PC-3 (cell line): Measurements from ENCODE around the gene ST6GALNAC4. TPM values are rescaled to one million over a fixed set of nuclear protein-coding genes. Genes with fewer than 3 reads are reported as not detected.

ENCODE experiments used
- ATAC-seq: fragments of 200-7000 bp; cut with Tn5 transposase; 2 replicates; pipeline ENCODE4 v1.9.1; 2020; ENCODE audit warnings: mild to moderate bottlenecking, moderate library complexity
- BruUV-seq: library from RNA; stranded (reverse); fragments of 400-500 nt; replicated peaks from 2 replicates; lab custom pipeline; 2021; lab: Mats Ljungman, UMichigan
- CTCF ChIA-PET: fragments of 300-600 bp; sonication (Branson Sonifier 250); formaldehyde crosslinking; loops from one replicate; lab custom pipeline; 2022; ENCODE audit warnings: antibody characterized with exemption; lab: Charles Lee
- POLR2A ChIA-PET: fragments of 300-600 bp; sonication (Branson Sonifier 250); formaldehyde crosslinking; loops from one replicate; lab custom pipeline; 2022; ENCODE audit warnings: antibody characterized with exemption; ENCODE audit not compliant: unreplicated experiment; lab: Charles Lee
- DNase-seq: peaks from one replicate; pipeline ENCODE4 v3.0.0-alpha.2; 2015
- H2AFZ ChIP-seq: fragments of 300-600 bp; sonication (generic); 2 replicates; pipeline ENCODE4 v1.6.0; 2016; ENCODE audit warnings: antibody characterized with exemption, low read length
- H3F3A ChIP-seq: fragments of 300-600 bp; sonication (generic); one replicate; pipeline ENCODE4 v1.6.0; 2017; ENCODE audit warnings: antibody characterized with exemption, low read length, control low read depth, mild to moderate bottlenecking; ENCODE audit not compliant: unreplicated experiment
- H3K27ac ChIP-seq: fragments of 300-600 bp; sonication (generic); 2 replicates; pipeline ENCODE4 v1.5.1; 2016; ENCODE audit warnings: mild to moderate bottlenecking, low read length
- H3K27me3 ChIP-seq: fragments of 300-600 bp; sonication (generic); 2 replicates; pipeline ENCODE4 v1.6.1; 2016; ENCODE audit warnings: low read length, mixed read lengths
- H3K36me3 ChIP-seq: fragments of 300-600 bp; sonication (generic); 2 replicates; pipeline ENCODE4 v1.6.1; 2016; ENCODE audit warnings: low read depth, mixed run types, low read length, mixed read lengths
- H3K4me1 ChIP-seq: fragments of 300-600 bp; sonication (generic); 2 replicates; pipeline ENCODE4 v1.5.1; 2016; ENCODE audit warnings: low read length; ENCODE audit not compliant: insufficient read depth
- H3K4me2 ChIP-seq: fragments of 300-600 bp; sonication (generic); 2 replicates; pipeline ENCODE4 v1.6.0; 2016; ENCODE audit warnings: low read length
- H3K4me3 ChIP-seq: fragments of 300-600 bp; sonication (generic); 2 replicates; pipeline ENCODE4 v1.5.1; 2016; ENCODE audit warnings: mild to moderate bottlenecking, low read length, mixed read lengths
- H3K79me2 ChIP-seq: fragments of 300-600 bp; sonication (generic); 2 replicates; pipeline ENCODE4 v1.6.1; 2017; ENCODE audit warnings: low read length, mixed read lengths
- H3K9ac ChIP-seq: fragments of 300-600 bp; sonication (generic); 2 replicates; pipeline ENCODE4 v1.6.0; 2016; ENCODE audit warnings: mild to moderate bottlenecking, low read length
- H3K9me2 ChIP-seq: fragments of 300-600 bp; sonication (generic); replicated peaks from 2 replicates; pipeline ENCODE4 v1.6.1; 2016; ENCODE audit warnings: mixed run types, low read length, mixed read lengths
- H3K9me3 ChIP-seq: fragments of 300-600 bp; sonication (generic); 2 replicates; pipeline ENCODE4 v1.6.1; 2016; ENCODE audit warnings: low read length, mixed read lengths
- H4K20me1 ChIP-seq: fragments of 300-600 bp; sonication (generic); 2 replicates; pipeline ENCODE4 v1.6.1; 2016; ENCODE audit warnings: low read length, mixed read lengths
- EZH2 ChIP-seq: fragments of 300-600 bp; sonication (generic); IDR thresholded peaks from one replicate; pipeline ENCODE4 v1.6.1; 2017; ENCODE audit warnings: antibody characterized with exemption, mild to moderate bottlenecking, low read length; ENCODE audit not compliant: unreplicated experiment
- EZH2phosphoT487 ChIP-seq: fragments of 300-600 bp; sonication (generic); IDR thresholded peaks from 2 replicates; pipeline ENCODE4 v1.6.1; 2018; ENCODE audit warnings: mild to moderate bottlenecking, antibody characterized with exemption, low read length, borderline replicate concordance
- intact Hi-C: fragments of 100-400 bp; cut with micrococcal nuclease; formaldehyde crosslinking; loops from 2 replicates; pipeline ENCODE4 v1.9.0; 2023
- total RNA-seq: library from RNA; depleted of rRNA; stranded (reverse); fragments of >200 nt; gene quantifications from 2 replicates; pipeline ENCODE4 v1.2.3, GENCODE V29; 2014
- TF ChIP-seq, protein P1 (sequence below): fragments of 300-600 bp; sonication (generic); conservative IDR thresholded peaks from 2 replicates; pipeline ENCODE4 v1.5.1; 2017; ENCODE audit warnings: antibody characterized with exemption, low read depth, mild to moderate bottlenecking, low read length

The ST6GALNAC4 gene
- total RNA-seq, 1 experiment from 2014 or later: 26.9 TPM

DNA sequence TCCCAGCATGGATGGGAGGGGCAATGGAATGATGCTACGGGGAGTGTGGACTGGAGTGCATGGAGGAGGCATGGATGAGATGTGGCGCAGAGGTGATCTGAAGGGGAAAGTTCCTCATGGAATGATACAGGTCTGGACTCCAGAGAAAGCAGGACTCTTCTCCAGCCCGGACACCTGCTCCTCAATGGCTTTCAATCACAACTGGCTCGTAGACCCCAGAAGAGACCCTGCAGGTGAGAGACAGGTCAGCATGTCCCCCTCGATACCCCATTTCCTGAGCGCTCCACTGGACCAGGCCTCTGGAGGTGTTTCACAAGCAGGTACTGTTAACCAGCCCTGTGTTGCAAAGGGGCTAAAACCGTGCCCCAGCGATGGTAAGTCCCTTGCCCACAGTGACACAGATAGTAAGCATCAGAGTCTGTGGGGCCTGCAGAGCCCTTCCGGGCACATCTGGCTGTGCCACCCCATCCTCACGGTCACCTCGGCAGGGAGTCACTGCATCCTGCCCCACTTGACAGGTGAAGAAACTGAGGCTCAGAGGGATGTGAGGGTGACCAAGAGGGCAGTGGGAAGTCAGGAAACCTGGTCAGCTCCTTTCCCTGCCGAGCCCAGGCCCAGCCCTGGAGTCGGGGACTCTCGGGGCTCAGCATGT is 26.3 kb upstream of the ST6GALNAC4 start:
- no peak for DNase-seq
- Histone ChIP-seq H2AFZ (no peak overlapping the region), H3K79me2 (no peaks in the 10 kb centered on the region), H3K4me1 (no peaks in the 10 kb centered on the region), H4K20me1 (no peaks in the 10 kb centered on the region), H3K27me3 (no peaks in the 10 kb centered on the region), H3K4me3 (no peak overlapping the region), H3K9ac (no peak overlapping the region), H3K4me2 (no peak overlapping the region), H3K36me3 (no peaks in the 10 kb centered on the region), H3K9me2 (no peaks in the 10 kb centered on the region), H3K9me3 (no peaks in the 10 kb centered on the region), H3K27ac (no peak overlapping the region), H3F3A (no peaks in the 10 kb centered on the region)
- no TSS peak for BruUV-seq
- intact Hi-C loops: loop anchor here (2.0 kb wide), 2 partner anchors 36 to 92 kb away; no protein-coding TSS in a partner anchor
- POLR2A ChIA-PET: interaction anchor here (0.5 kb wide), 1 partner anchor 167 kb away, joined by 21 read pairs; no protein-coding TSS in a partner anchor
- ATAC-seq: no peak
- CTCF ChIA-PET: interaction anchor here (0.5 to 1.7 kb wide), 3 partner anchors 37 to 92 kb away, joined by 3 to 13 read pairs (median 4); partner anchors contain the start of gene EEIG1
- TF ChIP-seq EZH2: no peak
- TF ChIP-seq EZH2phosphoT487: no peak
- TF ChIP-seq, protein P1, sequence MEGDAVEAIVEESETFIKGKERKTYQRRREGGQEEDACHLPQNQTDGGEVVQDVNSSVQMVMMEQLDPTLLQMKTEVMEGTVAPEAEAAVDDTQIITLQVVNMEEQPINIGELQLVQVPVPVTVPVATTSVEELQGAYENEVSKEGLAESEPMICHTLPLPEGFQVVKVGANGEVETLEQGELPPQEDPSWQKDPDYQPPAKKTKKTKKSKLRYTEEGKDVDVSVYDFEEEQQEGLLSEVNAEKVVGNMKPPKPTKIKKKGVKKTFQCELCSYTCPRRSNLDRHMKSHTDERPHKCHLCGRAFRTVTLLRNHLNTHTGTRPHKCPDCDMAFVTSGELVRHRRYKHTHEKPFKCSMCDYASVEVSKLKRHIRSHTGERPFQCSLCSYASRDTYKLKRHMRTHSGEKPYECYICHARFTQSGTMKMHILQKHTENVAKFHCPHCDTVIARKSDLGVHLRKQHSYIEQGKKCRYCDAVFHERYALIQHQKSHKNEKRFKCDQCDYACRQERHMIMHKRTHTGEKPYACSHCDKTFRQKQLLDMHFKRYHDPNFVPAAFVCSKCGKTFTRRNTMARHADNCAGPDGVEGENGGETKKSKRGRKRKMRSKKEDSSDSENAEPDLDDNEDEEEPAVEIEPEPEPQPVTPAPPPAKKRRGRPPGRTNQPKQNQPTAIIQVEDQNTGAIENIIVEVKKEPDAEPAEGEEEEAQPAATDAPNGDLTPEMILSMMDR: peak; percentile 1; the same call in 1 of the 2 replicates

GRCh38 chr9:127942216-127943010 is 25.6 kb upstream of the ST6GALNAC4 start:
- peak; percentile 51 for DNase-seq
- H3K4me3 ChIP-seq: no peak overlapping the region
- H3K4me2 ChIP-seq: no peak overlapping the region
- H3K27me3 ChIP-seq: no peaks in the 10 kb centered on the region
- H4K20me1 ChIP-seq: no peaks in the 10 kb centered on the region
- H3F3A ChIP-seq: no peaks in the 10 kb centered on the region
- no peak overlapping the region for H2AFZ ChIP-seq
- H3K9me3 ChIP-seq: no peaks in the 10 kb centered on the region
- no peak overlapping the region for H3K27ac ChIP-seq
- intact Hi-C loops: loop anchor here (2.0 kb wide), 2 partner anchors 36 to 92 kb away; no protein-coding TSS in a partner anchor
- peak; percentile 47; the same call in 1 of the 2 replicates for ATAC-seq
- no peaks in the 10 kb centered on the region for H3K9me2 ChIP-seq
- POLR2A ChIA-PET: no interaction called here
- H3K36me3 ChIP-seq: no peaks in the 10 kb centered on the region
- no peak for TF ChIP-seq EZH2
- TF ChIP-seq, protein P1: peak; percentile 82
- TF ChIP-seq EZH2phosphoT487: no peak
- no TSS peak for BruUV-seq
- H3K4me1 ChIP-seq: no peaks in the 10 kb centered on the region
- H3K9ac ChIP-seq: no peak overlapping the region
- CTCF ChIA-PET: interaction anchor here (0.5 to 1.0 kb wide), 3 partner anchors 38 to 93 kb away, joined by 3 to 4 read pairs (median 3); partner anchors contain the start of gene EEIG1
- H3K79me2 ChIP-seq: peaks cover 1% of the 10 kb centered on the region
